Glomerular endothelial cell (primary cell): ENCODE results near the gene OR6J1. TPM values are rescaled to one million over a fixed set of nuclear protein-coding genes. Genes with fewer than 3 reads are reported as not detected.

Experiments
- DNase-seq: peaks from one replicate; pipeline ENCODE4 v3.0.0-alpha.2; 2011; ENCODE audit warnings: low read depth, low spot score; ENCODE audit errors: extremely low read depth
- total RNA-seq: library from RNA; depleted of rRNA; stranded (reverse); fragments of >200 nt; gene quantifications from 2 replicates; pipeline ENCODE4 v1.2.3, GENCODE V29; 2015

The OR6J1 gene
- total RNA-seq, 1 donor from 2014 or later: not detected

GRCh38 chr14:22583994-22584393, 60.2 kb downstream of the OR6J1 start:
- no peak for DNase-seq

Other genes starting within 250 kb of the OR6J1 start
- 455 and 554 TPM in 2 replicates for gene DAD1, start 55.1 kb downstream of the OR6J1 start, total RNA-seq
- gene ABHD4, start 46.1 kb downstream of the OR6J1 start, total RNA-seq: 24.8 and 34.4 TPM in 2 replicates
- 136 and 203 TPM in 2 replicates for gene OXA1L, start 122.3 kb upstream of the OR6J1 start, total RNA-seq
- 27.2 and 38.2 TPM in 2 replicates for gene SLC7A7, start 171.1 kb upstream of the OR6J1 start, total RNA-seq
- 97.6 and 305 TPM in 2 replicates for gene MRPL52, start 185.5 kb upstream of the OR6J1 start, total RNA-seq
- gene MMP14, start 192.2 kb upstream of the OR6J1 start, total RNA-seq: 630 and 804 TPM in 2 replicates
- gene LRP10, start 227.4 kb upstream of the OR6J1 start, total RNA-seq: 187 and 195 TPM in 2 replicates
- gene REM2, start 238.9 kb upstream of the OR6J1 start, total RNA-seq: not detected in 2 replicates